Measurements from ENCODE around the gene SS18L1.

DNA sequence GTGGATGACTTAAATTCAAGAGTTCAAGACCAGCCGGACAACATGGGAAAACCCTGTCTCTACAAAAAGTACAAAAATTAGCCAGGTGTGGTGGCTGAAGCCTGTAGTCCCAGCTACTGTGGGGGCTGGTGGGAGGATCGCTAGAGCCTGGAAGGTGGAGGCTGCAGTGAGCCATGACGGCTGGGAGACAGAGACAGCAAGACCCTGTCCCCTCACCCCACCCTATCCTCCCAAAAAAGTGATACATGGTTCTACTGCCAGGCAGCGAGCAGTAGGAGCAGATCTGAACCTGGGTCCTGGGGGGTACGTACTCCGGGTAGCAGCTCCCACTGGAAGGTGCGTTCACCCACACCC, 2.5 kb upstream of the SS18L1 start:
- TF ChIP-seq, protein P1, sequence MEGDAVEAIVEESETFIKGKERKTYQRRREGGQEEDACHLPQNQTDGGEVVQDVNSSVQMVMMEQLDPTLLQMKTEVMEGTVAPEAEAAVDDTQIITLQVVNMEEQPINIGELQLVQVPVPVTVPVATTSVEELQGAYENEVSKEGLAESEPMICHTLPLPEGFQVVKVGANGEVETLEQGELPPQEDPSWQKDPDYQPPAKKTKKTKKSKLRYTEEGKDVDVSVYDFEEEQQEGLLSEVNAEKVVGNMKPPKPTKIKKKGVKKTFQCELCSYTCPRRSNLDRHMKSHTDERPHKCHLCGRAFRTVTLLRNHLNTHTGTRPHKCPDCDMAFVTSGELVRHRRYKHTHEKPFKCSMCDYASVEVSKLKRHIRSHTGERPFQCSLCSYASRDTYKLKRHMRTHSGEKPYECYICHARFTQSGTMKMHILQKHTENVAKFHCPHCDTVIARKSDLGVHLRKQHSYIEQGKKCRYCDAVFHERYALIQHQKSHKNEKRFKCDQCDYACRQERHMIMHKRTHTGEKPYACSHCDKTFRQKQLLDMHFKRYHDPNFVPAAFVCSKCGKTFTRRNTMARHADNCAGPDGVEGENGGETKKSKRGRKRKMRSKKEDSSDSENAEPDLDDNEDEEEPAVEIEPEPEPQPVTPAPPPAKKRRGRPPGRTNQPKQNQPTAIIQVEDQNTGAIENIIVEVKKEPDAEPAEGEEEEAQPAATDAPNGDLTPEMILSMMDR (IDR thresholded peaks at IDR 0.05), result no peak
- TF ChIP-seq POLR2A (IDR thresholded peaks at IDR 0.05), result no peak

All from right lobe of liver (tissue), 4 donors.